NCI-H187 (cell line): ENCODE measurements around the gene ZNF74.
"Not testable (repeated sequence)": the region's sequence is repeated elsewhere in the genome, so short reads cannot be mapped to it uniquely, and the experiment has no call there.

Source experiments
- DNase-seq, 2 experiments: peaks; one replicate each; lab custom pipeline; 2025; lab: John Stamatoyannopoulos, UW

Gene ZNF74

GRCh38 chr22:20400606-20401375 lies 6.8 kb downstream of the ZNF74 start:
- DNase-seq, result no peak

- DNase-seq, result no peak
Observed at GRCh38 chr22:20401376-20402014, 7.5 kb downstream of the ZNF74 start.

- DNase-seq, result no peak
Observed at GRCh38 chr22:20402960-20403778, 9.2 kb downstream of the ZNF74 start.

GRCh38 chr22:20403779-20404140 lies 9.8 kb downstream of the ZNF74 start:
- DNase-seq, result no peak

GRCh38 chr22:20404881-20405280 lies 10.9 kb downstream of the ZNF74 start:
- DNase-seq, result no peak

- DNase-seq, result no peak
Observed at GRCh38 chr22:20405291-20405930, 11.5 kb downstream of the ZNF74 start.

GRCh38 chr22:20405931-20406685 lies 12.2 kb downstream of the ZNF74 start:
- DNase-seq, result no peak

DNA sequence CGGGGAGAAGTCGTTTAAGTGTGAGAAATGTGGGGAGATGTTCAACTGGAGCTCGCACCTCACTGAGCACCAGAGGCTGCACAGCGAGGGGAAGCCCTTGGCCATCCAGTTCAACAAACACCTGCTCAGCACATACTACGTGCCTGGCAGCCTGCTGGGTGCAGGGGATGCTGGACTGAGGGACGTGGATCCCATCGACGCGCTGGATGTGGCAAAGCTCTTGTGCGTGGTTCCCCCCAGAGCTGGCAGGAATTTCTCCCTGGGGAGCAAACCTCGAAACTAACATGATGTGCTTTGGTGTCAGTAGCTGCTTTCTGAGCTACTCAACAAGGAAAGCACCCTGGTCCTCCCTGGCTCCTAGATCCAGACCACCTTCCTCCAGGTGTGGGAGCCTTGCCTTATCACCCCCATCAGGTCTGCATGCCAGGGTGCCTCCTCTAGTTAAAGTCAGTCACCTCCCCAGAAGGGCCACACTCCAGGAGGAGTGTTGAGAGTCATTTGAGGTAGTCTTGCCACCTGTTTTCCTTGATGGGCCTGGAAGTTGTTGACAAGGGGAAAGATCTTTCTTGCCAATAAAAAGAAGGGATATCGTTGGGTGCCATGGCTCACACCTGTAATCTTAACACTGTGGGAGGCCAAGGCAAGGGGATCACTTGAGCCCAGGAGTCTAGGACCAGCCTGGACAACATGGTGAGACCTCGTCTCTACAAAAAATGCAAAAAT lies 12.9 kb downstream of the ZNF74 start:
- no peak for DNase-seq

DNA sequence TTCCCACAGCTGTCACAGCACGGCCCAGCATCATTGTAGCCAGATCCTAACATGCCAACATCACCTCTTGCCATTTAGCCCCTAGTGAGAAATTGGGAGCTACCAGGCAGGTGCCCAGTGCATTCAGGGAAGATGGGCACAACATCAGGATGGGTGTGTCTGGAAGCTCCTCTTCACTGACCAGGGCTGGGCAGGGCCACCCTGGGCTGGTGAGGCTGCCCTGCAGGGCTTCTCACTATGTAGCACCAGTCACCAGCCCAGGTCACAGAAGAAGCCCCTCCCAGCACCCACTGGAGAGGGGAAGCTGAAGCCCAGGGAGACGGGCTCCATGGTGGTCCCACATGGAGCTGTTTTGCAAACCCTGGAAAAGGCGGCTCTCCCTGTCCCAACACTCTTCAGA lies 13.9 kb downstream of the ZNF74 start:
- DNase-seq, result no peak

GRCh38 chr22:20408891-20409290 lies 14.9 kb downstream of the ZNF74 start:
- no peak for DNase-seq

DNA sequence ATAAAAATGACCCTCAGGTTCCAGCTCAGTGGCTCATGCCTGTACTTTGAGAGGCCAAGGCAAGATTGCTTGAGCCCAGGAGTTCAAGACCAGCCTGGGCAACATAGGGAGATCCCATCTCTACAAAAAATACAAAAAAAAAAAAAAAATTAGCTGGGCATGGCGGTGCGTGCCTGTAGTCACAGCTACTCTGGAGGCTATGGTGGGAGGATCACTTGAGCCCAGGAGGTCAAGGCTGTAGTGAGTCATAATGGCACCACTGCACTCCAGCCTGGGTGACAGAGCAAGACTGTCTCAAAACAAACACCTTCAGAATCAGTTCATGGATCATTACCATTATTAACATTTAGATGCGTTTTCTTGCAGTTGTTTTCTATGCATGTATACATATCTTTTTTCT lies 15.4 kb downstream of the ZNF74 start:
- not testable (repeated sequence) for DNase-seq

- no peak for DNase-seq
Observed at GRCh38 chr22:20412474-20413216, 18.7 kb downstream of the ZNF74 start.

DNA sequence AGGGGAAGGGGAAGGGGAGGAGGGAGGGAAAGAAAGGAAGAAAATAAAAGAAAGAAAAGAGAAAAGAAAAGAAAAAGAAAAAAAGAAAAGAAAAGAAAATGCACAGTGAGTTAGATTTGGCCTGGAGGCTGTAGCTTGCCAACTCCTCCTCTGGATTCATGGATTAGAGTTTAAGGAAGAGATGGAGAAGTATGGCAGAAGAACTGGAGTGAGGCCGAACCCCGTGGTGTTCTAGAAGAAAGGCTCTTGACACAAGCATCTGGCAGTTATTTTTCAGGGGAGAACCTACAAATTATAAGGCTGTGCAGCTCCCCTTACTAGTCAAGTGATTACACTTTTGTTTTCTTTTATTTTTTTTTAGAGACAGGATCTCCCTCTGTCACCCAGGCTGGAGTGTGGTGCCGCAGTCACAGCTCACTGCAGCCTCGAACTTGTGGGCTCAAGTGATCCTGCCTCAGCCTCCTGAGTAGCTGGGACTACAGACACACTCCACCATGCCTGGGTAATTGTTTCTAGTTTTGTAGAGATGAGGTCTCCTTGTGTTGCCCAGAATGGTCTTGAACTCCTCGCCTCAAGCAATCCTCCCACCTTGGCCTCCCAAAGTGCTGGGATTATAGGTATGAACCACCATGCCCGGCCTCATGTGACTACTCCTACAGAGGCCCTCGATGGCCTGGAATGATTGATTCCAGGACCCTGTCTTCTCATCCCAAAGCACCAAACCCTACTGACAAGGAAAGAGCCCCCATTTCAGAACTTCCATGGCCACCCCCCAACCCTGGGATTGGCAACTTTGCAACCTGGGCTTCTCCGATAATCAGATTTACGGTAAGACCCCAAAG lies 19.5 kb downstream of the ZNF74 start:
- no peak for DNase-seq

- DNase-seq, result no peak
Observed at GRCh38 chr22:20414059-20414440, 20.1 kb downstream of the ZNF74 start.

DNA sequence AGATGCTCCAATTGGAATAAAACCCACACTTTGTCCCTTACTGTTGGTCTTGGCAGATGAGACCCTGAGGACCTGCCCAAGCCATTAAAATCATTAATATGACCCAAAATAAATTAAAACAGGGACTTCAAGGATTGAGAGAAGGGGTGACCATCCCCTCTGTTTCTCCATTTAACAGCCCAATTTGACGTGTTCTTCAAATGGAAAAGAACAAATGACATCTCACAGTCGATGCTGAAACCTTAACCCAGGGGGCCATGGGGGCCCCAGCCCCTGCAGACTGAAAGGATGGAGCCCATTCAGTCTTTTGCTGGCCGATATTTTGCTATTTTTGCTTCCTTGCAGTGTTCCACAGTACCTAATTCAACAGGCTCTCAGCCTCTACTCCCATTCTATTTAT lies 20.5 kb downstream of the ZNF74 start:
- DNase-seq, result no peak

DNA sequence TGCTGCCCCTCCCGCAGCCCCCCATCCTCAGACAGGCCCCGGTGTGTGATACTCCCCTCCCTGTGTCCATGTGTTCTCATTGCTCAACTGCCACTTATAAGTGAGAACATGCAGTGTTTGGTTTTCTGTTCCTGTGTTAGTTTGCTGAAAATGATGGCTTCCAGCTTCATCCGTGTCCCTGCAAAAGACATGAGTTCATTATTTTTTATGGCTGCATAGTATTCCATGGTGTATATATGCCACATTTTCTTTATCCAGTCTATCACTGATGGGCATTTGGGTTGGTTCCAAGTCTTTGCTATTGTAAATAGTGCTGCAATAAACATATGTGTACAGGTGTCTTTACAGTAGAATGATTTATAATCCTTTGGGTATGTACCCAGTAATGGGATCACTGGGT lies 21.3 kb downstream of the ZNF74 start:
- DNase-seq, result not testable (repeated sequence)

- not testable (repeated sequence) for DNase-seq
Observed at GRCh38 chr22:20415699-20416098, 21.7 kb downstream of the ZNF74 start.

DNA sequence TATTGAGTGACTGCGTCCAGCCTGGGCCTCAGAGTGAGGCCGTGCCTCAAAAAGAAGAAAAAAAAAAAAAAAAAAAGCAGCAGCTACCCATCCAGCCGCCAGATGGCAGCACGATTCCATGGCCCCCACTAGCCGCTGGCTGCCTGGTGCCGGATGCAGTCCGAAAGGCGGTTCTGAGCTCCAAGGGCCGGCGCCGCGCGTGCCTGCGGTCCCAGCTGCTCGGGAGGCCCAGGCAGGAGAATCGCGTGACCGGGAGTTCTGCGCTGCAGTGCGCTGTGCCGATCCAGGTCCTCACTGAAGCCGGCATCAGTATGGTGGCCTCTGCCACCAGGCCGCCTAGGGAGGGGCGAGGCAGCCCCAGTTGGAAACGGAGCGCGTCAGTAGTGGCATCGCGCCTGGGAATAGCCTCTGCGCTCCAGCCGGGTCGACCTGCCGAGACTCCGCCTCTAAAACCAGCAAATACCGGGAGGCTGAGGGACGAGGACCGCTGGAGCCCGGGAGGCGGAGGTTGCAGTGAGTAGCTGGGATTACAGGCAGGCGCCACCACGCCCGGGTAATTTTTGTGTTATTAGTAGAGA lies 24.3 kb downstream of the ZNF74 start:
- DNase-seq, result peak; percentile 8 to 11

DNA sequence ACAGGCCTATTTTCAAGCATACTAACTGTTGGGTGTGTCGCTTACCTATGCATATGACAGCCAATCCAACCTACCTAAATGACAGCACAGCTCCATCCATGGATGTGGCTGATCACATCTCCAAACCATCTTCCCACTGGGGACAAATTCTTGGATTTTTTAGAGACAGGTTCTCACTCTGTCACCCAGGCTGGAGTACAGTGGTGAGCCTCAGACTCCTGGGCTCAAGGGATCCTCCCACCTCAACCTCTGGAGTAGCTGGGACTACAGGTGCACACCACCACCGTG lies 25.7 kb downstream of the ZNF74 start:
- DNase-seq, result no peak
